H9 (cell line): Measurements from ENCODE around the gene LPCAT1. TPM values are rescaled to one million over a fixed set of nuclear protein-coding genes. Genes with fewer than 3 reads are reported as not detected.

Source experiments
- DNase-seq: peaks from one replicate; pipeline ENCODE4 v3.0.0-alpha.2; 2017
- H2AFZ ChIP-seq: one replicate; pipeline ENCODE4 v1.6.1; 2013; ENCODE audit warnings: mild to moderate bottlenecking, low read length, control low read depth, moderate library complexity
- H2AK5ac ChIP-seq: 2 replicates; pipeline ENCODE4 v1.6.1; 2013; ENCODE audit warnings: low read length, control low read depth, mixed read lengths; ENCODE audit not compliant: insufficient read length
- H2BK120ac ChIP-seq: one replicate; pipeline ENCODE4 v1.6.1; 2013; ENCODE audit warnings: low read depth, mild to moderate bottlenecking, low read length, control low read depth, inconsistent platforms; ENCODE audit not compliant: poor library complexity, severe bottlenecking
- H2BK12ac ChIP-seq: 2 replicates; pipeline ENCODE4 v1.6.1; 2013; ENCODE audit warnings: low read length, control low read depth, mixed read lengths, low read depth; ENCODE audit not compliant: insufficient read length
- H2BK15ac ChIP-seq: 2 replicates; pipeline ENCODE4 v1.6.1; 2013; ENCODE audit warnings: low read depth, low read length, control low read depth
- H2BK20ac ChIP-seq: one replicate; pipeline ENCODE4 v1.6.1; 2013; ENCODE audit warnings: low read depth, mild to moderate bottlenecking, low read length, control low read depth, inconsistent platforms; ENCODE audit not compliant: poor library complexity, severe bottlenecking
- H2BK5ac ChIP-seq: 2 replicates; pipeline ENCODE4 v1.6.1; 2013; ENCODE audit warnings: low read length, control low read depth, mixed read lengths; ENCODE audit not compliant: insufficient read length
- H3K14ac ChIP-seq: 2 replicates; pipeline ENCODE4 v1.6.1; 2013; ENCODE audit warnings: low read length, control low read depth; ENCODE audit not compliant: insufficient read depth
- H3K18ac ChIP-seq: 2 replicates; pipeline ENCODE4 v1.6.1; 2013; ENCODE audit warnings: low read depth, mild to moderate bottlenecking, mixed read lengths, low read length, control low read depth; ENCODE audit not compliant: insufficient read length
- H3K23ac ChIP-seq: 2 replicates; pipeline ENCODE4 v1.6.1; 2013; ENCODE audit warnings: low read length, control low read depth, mixed read lengths, low read depth; ENCODE audit not compliant: insufficient read length
- H3K23me2 ChIP-seq: 2 replicates; pipeline ENCODE4 v1.6.1; 2013; ENCODE audit warnings: low read depth, mild to moderate bottlenecking, mixed read lengths, low read length, control low read depth; ENCODE audit not compliant: insufficient read length, poor library complexity, severe bottlenecking
- H3K27ac ChIP-seq: 2 replicates; pipeline ENCODE4 v1.5.1; 2013; ENCODE audit warnings: low read length, control low read depth, mixed read lengths, low read depth; ENCODE audit not compliant: insufficient read length
- H3K27me3 ChIP-seq: 2 replicates; pipeline ENCODE4 v1.6.1; 2013; ENCODE audit warnings: low read length, control low read depth, inconsistent platforms; ENCODE audit not compliant: insufficient read depth
- H3K4ac ChIP-seq: 2 replicates; pipeline ENCODE4 v1.6.1; 2013; ENCODE audit warnings: low read depth, mild to moderate bottlenecking, control low read depth, inconsistent platforms, low read length, moderate library complexity
- H3K4me1 ChIP-seq: 2 replicates; pipeline ENCODE4 v1.6.1; 2013; ENCODE audit warnings: low read length, control low read depth, inconsistent platforms; ENCODE audit not compliant: insufficient read depth
- H3K4me2 ChIP-seq: 2 replicates; pipeline ENCODE4 v1.6.1; 2013; ENCODE audit warnings: low read length, control low read depth, mixed read lengths; ENCODE audit not compliant: insufficient read length, insufficient read depth
- H3K56ac ChIP-seq: 2 replicates; pipeline ENCODE4 v1.6.1; 2013; ENCODE audit warnings: low read depth, mild to moderate bottlenecking, mixed read lengths, low read length, control low read depth; ENCODE audit not compliant: insufficient read length
- H3K79me1 ChIP-seq: 2 replicates; pipeline ENCODE4 v1.6.1; 2013; ENCODE audit warnings: low read depth, mild to moderate bottlenecking, moderate library complexity, low read length, control low read depth, inconsistent platforms; ENCODE audit not compliant: insufficient read depth, poor library complexity, severe bottlenecking
- H3K79me2 ChIP-seq: 2 replicates; pipeline ENCODE4 v1.6.1; 2013; ENCODE audit warnings: low read length, control low read depth, inconsistent platforms; ENCODE audit not compliant: insufficient read depth
- H3K9ac ChIP-seq: 2 replicates; pipeline ENCODE4 v1.6.1; 2013; ENCODE audit warnings: low read length, control low read depth, mixed read lengths; ENCODE audit not compliant: insufficient read length; ENCODE audit errors: extremely low read depth
- H3K9me3 ChIP-seq: one replicate; pipeline ENCODE4 v1.6.1; 2013; ENCODE audit warnings: low read depth, low read length, inconsistent platforms; ENCODE audit not compliant: control insufficient read depth
- H3T11ph ChIP-seq: one replicate; pipeline ENCODE4 v1.6.1; 2013; ENCODE audit warnings: mild to moderate bottlenecking, low read length, control low read depth, inconsistent platforms
- H4K20me1 ChIP-seq: one replicate; pipeline ENCODE4 v1.6.1; 2013; ENCODE audit not compliant: control insufficient read depth, insufficient read length, insufficient read depth
- H4K5ac ChIP-seq: 2 replicates; pipeline ENCODE4 v1.6.1; 2013; ENCODE audit warnings: low read depth, mild to moderate bottlenecking, mixed read lengths, low read length, control low read depth; ENCODE audit not compliant: insufficient read length
- H4K8ac ChIP-seq: replicated peaks from 2 replicates; pipeline ENCODE4 v1.6.1; 2013; ENCODE audit warnings: low read length, control low read depth, mixed read lengths, low read depth; ENCODE audit not compliant: insufficient read length
- H4K91ac ChIP-seq: 2 replicates; pipeline ENCODE4 v1.6.1; 2013; ENCODE audit warnings: low read depth, mild to moderate bottlenecking, moderate library complexity, mixed read lengths, low read length, control low read depth; ENCODE audit not compliant: insufficient read length
- H3K27ac Mint-ChIP-seq, 3 experiments: 2 replicates in 2 of 3; 3 replicates in 1 of 3; pipeline ENCODE4 v1.8.0; 2020 to 2021; ENCODE audit warnings: mixed read lengths in 3 of 3, mild to moderate bottlenecking in 1 of 3, moderate library complexity in 1 of 3
- H3K27me3 Mint-ChIP-seq: 2 replicates; pipeline ENCODE4 v1.8.0; 2021; ENCODE audit warnings: low read depth, mild to moderate bottlenecking, moderate library complexity, mixed read lengths
- H3K36me3 Mint-ChIP-seq, 3 experiments: 2 replicates in 2 of 3; 3 replicates in 1 of 3; pipeline ENCODE4 v1.8.0; 2020 to 2021; ENCODE audit warnings: low read depth in 3 of 3, mixed read lengths in 3 of 3; ENCODE audit not compliant: insufficient read depth in 1 of 3
- H3K4me1 Mint-ChIP-seq, 2 experiments: 2 replicates each; pipeline ENCODE4 v1.8.0; 2020; ENCODE audit warnings: mixed read lengths in 2 of 2
- H3K4me3 Mint-ChIP-seq, 2 experiments: 2 replicates in 1 of 2; 3 replicates in 1 of 2; pipeline ENCODE4 v1.8.0; 2020 to 2021; ENCODE audit warnings: mild to moderate bottlenecking in 2 of 2, mixed read lengths in 2 of 2, moderate library complexity in 1 of 2
- H3K9me3 Mint-ChIP-seq, 2 experiments: 2 replicates in 1 of 2; 3 replicates in 1 of 2; pipeline ENCODE4 v1.8.0; 2020; ENCODE audit warnings: mild to moderate bottlenecking in 2 of 2, mixed read lengths in 2 of 2, moderate library complexity in 1 of 2
- CTCF ChIP-seq: fragments of 200-600 bp; sonication (generic); conservative IDR thresholded peaks from 3 replicates; pipeline ENCODE4 v1.8.0; 2021; ENCODE audit warnings: antibody characterized with exemption, mild to moderate bottlenecking
- WGBS: extraction: QIAGEN DNeasy Blood & Tissue Kit; methylation state at CpG from one replicate; pipeline ENCODE4 v1.1.7; 2013; ENCODE audit warnings: missing lambda C conversion rate, low lambda C conversion rate, mixed read lengths; ENCODE audit not compliant: insufficient read length; ENCODE audit errors: extremely low coverage; 5-methylcytosine and 5-hydroxymethylcytosine counted together
- total RNA-seq: library from RNA; stranded (reverse); gene quantifications from 2 replicates; pipeline ENCODE4 v1.2.1, GENCODE V29; 2021

The LPCAT1 gene
- total RNA-seq, 1 experiment from 2014 or later, result 231 TPM

DNA sequence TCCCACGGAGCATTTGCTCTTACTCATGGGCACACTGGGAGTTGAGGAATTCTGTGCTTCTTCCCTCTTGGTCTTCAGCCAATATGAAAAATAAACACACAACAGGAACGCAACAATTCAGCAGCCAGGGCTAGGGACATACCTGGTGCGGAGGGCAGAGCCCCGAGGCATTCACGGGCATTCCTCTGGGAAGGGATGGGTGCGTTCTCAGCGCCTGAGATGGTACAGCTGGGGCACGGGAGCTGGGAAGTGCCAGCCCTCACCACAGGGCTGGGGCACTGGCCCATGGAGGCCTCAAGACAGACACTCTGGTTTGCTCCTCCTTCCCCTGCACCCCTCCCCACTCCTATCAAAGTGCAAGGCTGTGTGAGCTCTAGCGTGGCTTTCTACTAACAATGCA lies 80.6 kb downstream of the LPCAT1 start:
- peaks cover 92% of the 10 kb centered on the region for H3K27me3 Mint-ChIP-seq
- H3K4me1 Mint-ChIP-seq, result peaks cover 2 to 6% of the 10 kb centered on the region in 2 experiments; a peak in 2 of 4 replicates
- H4K8ac ChIP-seq, result no peak overlapping the region
- peaks cover 12% of the 10 kb centered on the region for H3K23me2 ChIP-seq
- no peak overlapping the region for H3K23ac ChIP-seq
- no peaks in the 10 kb centered on the region; a peak in 2 of 7 replicates for H3K36me3 Mint-ChIP-seq
- H3K18ac ChIP-seq, result no peak overlapping the region
- no peak overlapping the region for H3K4ac ChIP-seq
- H3K4me1 ChIP-seq, result no peaks in the 10 kb centered on the region
- no peak overlapping the region for H3K14ac ChIP-seq
- H4K20me1 ChIP-seq, result no peaks in the 10 kb centered on the region
- no peak overlapping the region for H2BK120ac ChIP-seq
- no peaks in the 10 kb centered on the region for H3K79me1 ChIP-seq
- no peak for DNase-seq
- H4K5ac ChIP-seq, result no peak overlapping the region
- H3K9me3 ChIP-seq, result no peaks in the 10 kb centered on the region
- no peak overlapping the region for H2AFZ ChIP-seq
- no peak overlapping the region for H3K27ac Mint-ChIP-seq
- no peak overlapping the region for H3K56ac ChIP-seq
- H3T11ph ChIP-seq, result no peak overlapping the region
- H3K4me2 ChIP-seq, result no peak overlapping the region
- WGBS, result no CpG with 5 or more reads among the region's 9 CpGs
- no peak overlapping the region for H2AK5ac ChIP-seq
- no peak overlapping the region for H2BK12ac ChIP-seq
- no peak overlapping the region for H2BK20ac ChIP-seq
- H3K27me3 ChIP-seq, result peaks cover 38% of the 10 kb centered on the region
- peaks cover 3 to 4% of the 10 kb centered on the region in 2 experiments; a peak in 4 of 5 replicates for H3K9me3 Mint-ChIP-seq
- no peak overlapping the region for H3K4me3 Mint-ChIP-seq
- no peak for TF ChIP-seq CTCF
- no peak overlapping the region for H3K27ac ChIP-seq
- H3K9ac ChIP-seq, result no peak overlapping the region
- no peaks in the 10 kb centered on the region for H3K79me2 ChIP-seq
- H2BK5ac ChIP-seq, result no peak overlapping the region
- no peak overlapping the region for H4K91ac ChIP-seq
- no peak overlapping the region for H2BK15ac ChIP-seq
